OCI-LY1 (cell line): Measurements from ENCODE around the gene SLC12A3.

Experiments
- H2AFZ ChIP-seq: fragments of 200-600 bp; sonication (generic), shearing (Covaris generic); 2 replicates; pipeline ENCODE4 v1.6.0; 2014; ENCODE audit warnings: antibody characterized with exemption, mild to moderate bottlenecking, low read length
- H3F3A ChIP-seq: fragments of 200-600 bp; sonication (generic), shearing (Covaris generic); 2 replicates; pipeline ENCODE4 v1.6.0; 2014; ENCODE audit warnings: mild to moderate bottlenecking, antibody characterized with exemption, low read length, moderate library complexity; ENCODE audit not compliant: insufficient read depth
- H3K27ac ChIP-seq: fragments of 200-600 bp; sonication (generic); 2 replicates; pipeline ENCODE4 v1.5.1; 2014; ENCODE audit warnings: low read length, mixed run types, mild to moderate bottlenecking, low read depth; ENCODE audit not compliant: poor library complexity, severe bottlenecking
- H3K27me3 ChIP-seq: fragments of 200-600 bp; sonication (generic); 2 replicates; pipeline ENCODE4 v1.6.0; 2014; ENCODE audit warnings: antibody characterized with exemption, mild to moderate bottlenecking, low read length, moderate library complexity; ENCODE audit not compliant: insufficient read depth
- H3K36me3 ChIP-seq: fragments of 200-600 bp; sonication (generic); 2 replicates; pipeline ENCODE4 v1.6.1; 2014; ENCODE audit warnings: mild to moderate bottlenecking, antibody characterized with exemption, low read length, moderate library complexity, mixed read lengths; ENCODE audit not compliant: insufficient read depth
- H3K4me1 ChIP-seq: fragments of 200-600 bp; sonication (generic); 2 replicates; pipeline ENCODE4 v1.5.1; 2014; ENCODE audit warnings: mild to moderate bottlenecking, low read length, moderate library complexity; ENCODE audit not compliant: insufficient read depth, severe bottlenecking
- H3K4me2 ChIP-seq: fragments of 200-600 bp; sonication (generic), shearing (Covaris generic); 2 replicates; pipeline ENCODE4 v1.6.1; 2014; ENCODE audit warnings: low read length
- H3K4me3 ChIP-seq: fragments of 200-600 bp; sonication (generic); 2 replicates; pipeline ENCODE4 v1.5.1; 2014; ENCODE audit warnings: low read length, low read depth, mild to moderate bottlenecking, mixed read lengths; ENCODE audit not compliant: poor library complexity, severe bottlenecking
- H3K79me2 ChIP-seq: fragments of 200-600 bp; shearing (Covaris generic); 2 replicates; pipeline ENCODE4 v1.6.1; 2016; ENCODE audit warnings: mixed run types, low read length, mixed read lengths; ENCODE audit not compliant: insufficient read depth
- H3K9ac ChIP-seq: fragments of 200-600 bp; sonication (generic), shearing (Covaris generic); 2 replicates; pipeline ENCODE4 v1.6.1; 2014; ENCODE audit warnings: mild to moderate bottlenecking, low read length, mixed read lengths
- H3K9me2 ChIP-seq: fragments of 200-600 bp; sonication (generic), shearing (Covaris generic); 2 replicates; pipeline ENCODE4 v1.6.1; 2014; ENCODE audit warnings: low read depth, mild to moderate bottlenecking, low read length, mixed read lengths
- H3K9me3 ChIP-seq: fragments of 200-600 bp; shearing (Covaris generic); 2 replicates; pipeline ENCODE4 v1.6.1; 2014; ENCODE audit warnings: low read length, mixed read lengths
- H4K20me1 ChIP-seq: fragments of 200-600 bp; sonication (generic), shearing (Covaris generic); 2 replicates; pipeline ENCODE4 v1.6.0; 2016; ENCODE audit warnings: mild to moderate bottlenecking, low read length; ENCODE audit not compliant: insufficient read depth
- CTCF ChIP-seq: fragments of 200-600 bp; sonication (generic), shearing (Covaris generic); IDR thresholded peaks from 2 replicates; pipeline ENCODE4 v1.5.1; 2017; ENCODE audit warnings: mild to moderate bottlenecking, antibody characterized with exemption, low read length, moderate library complexity, mixed read lengths
- EZH2 ChIP-seq: fragments of 200-600 bp; sonication (generic), shearing (Covaris generic); IDR thresholded peaks from 2 replicates; pipeline ENCODE4 v1.8.0; 2017; ENCODE audit warnings: borderline replicate concordance, mixed run types, mild to moderate bottlenecking, antibody characterized with exemption, low read length, moderate library complexity, mixed read lengths

Gene SLC12A3

DNA sequence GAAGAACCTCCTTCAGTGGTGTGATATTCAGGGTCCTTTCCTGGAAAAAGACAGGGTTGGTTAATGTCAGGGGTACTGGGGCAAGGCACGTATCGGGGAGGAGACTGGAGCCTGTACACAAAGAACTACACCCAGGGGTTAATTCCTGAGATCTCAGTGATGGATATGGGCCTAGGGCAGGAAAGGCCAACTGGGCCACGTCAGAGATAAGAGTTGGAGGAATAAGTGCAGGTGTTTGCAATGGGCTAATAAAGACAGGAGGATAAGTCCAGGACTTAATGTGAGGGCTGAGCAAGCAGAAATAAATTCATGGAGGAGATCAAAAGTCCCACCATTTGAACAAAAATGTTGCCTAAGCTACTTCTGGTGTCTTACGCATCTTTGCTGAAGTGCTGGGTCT is 56.6 kb downstream of the SLC12A3 start:
- Histone ChIP-seq H3K4me2 (no peak overlapping the region), H3K27me3 (no peaks in the 10 kb centered on the region)

GRCh38 chr16:56923481-56924091 is 58.6 kb downstream of the SLC12A3 start:
- no peaks in the 10 kb centered on the region for H3K9me3 ChIP-seq
- H3K27ac ChIP-seq, result no peak overlapping the region
- no peak overlapping the region for H3K9ac ChIP-seq
- H3F3A ChIP-seq, result no peaks in the 10 kb centered on the region
- no peak overlapping the region for H3K4me3 ChIP-seq
- no peak for TF ChIP-seq CTCF
- no peak for TF ChIP-seq EZH2
- H3K79me2 ChIP-seq, result no peaks in the 10 kb centered on the region
- no peak overlapping the region for H3K4me2 ChIP-seq
- H4K20me1 ChIP-seq, result no peaks in the 10 kb centered on the region
- no peaks in the 10 kb centered on the region for H3K36me3 ChIP-seq
- peaks cover 22% of the 10 kb centered on the region for H3K4me1 ChIP-seq
- no peak overlapping the region for H2AFZ ChIP-seq
- no peaks in the 10 kb centered on the region for H3K9me2 ChIP-seq
- no peaks in the 10 kb centered on the region for H3K27me3 ChIP-seq

More for the DNA sequence above, 56.6 kb downstream of the SLC12A3 start:
- Histone ChIP-seq H3K79me2 (no peaks in the 10 kb centered on the region), H3K9ac (no peak overlapping the region), H2AFZ (no peak overlapping the region), H3K9me3 (no peaks in the 10 kb centered on the region), H3K4me3 (no peak overlapping the region), H3K4me1 (peaks cover 26% of the 10 kb centered on the region), H3K9me2 (no peaks in the 10 kb centered on the region), H3F3A (no peaks in the 10 kb centered on the region), H3K36me3 (no peaks in the 10 kb centered on the region), H3K27ac (no peak overlapping the region), H4K20me1 (no peaks in the 10 kb centered on the region)
- TF ChIP-seq CTCF, result no peak
- no peak for TF ChIP-seq EZH2

GRCh38 chr16:56927471-56927870 is 62.5 kb downstream of the SLC12A3 start:
- peak overlapping the region; percentile 47 for H3K27ac ChIP-seq
- H4K20me1 ChIP-seq, result no peaks in the 10 kb centered on the region
- peaks cover 2% of the 10 kb centered on the region; the same call in 1 of the 2 replicates for H3K36me3 ChIP-seq
- H3K4me1 ChIP-seq, result peaks cover 37% of the 10 kb centered on the region
- H3K4me3 ChIP-seq, result no peak overlapping the region
- no peak overlapping the region for H3K9ac ChIP-seq
- H3F3A ChIP-seq, result no peaks in the 10 kb centered on the region
- no peaks in the 10 kb centered on the region for H3K9me3 ChIP-seq
- no peak overlapping the region for H2AFZ ChIP-seq
- no peaks in the 10 kb centered on the region for H3K27me3 ChIP-seq
- H3K9me2 ChIP-seq, result no peaks in the 10 kb centered on the region
- no peak overlapping the region for H3K4me2 ChIP-seq
- peaks cover 2% of the 10 kb centered on the region for H3K79me2 ChIP-seq
- no peak for TF ChIP-seq EZH2
- TF ChIP-seq CTCF, result no peak
